ENCODE measurements around the gene AFAP1L2.
A peak's percentile ranks its signal among the peaks of the same experiment; 100 is the strongest.

The AFAP1L2 gene

GRCh38 chr10:114290038-114290437 lies 114.3 kb downstream of the AFAP1L2 start:
- DNase-seq (ENCODE audit: low spot score) = no peak

GRCh38 chr10:114289096-114289436 lies 115.2 kb downstream of the AFAP1L2 start:
- DNase-seq (ENCODE audit: low spot score) = no peak

GRCh38 chr10:114288424-114289095 lies 115.7 kb downstream of the AFAP1L2 start:
- DNase-seq (ENCODE audit: low spot score) = no peak

GRCh38 chr10:114286921-114287320 lies 117.4 kb downstream of the AFAP1L2 start:
- no peak for DNase-seq (ENCODE audit: low spot score)

GRCh38 chr10:114285961-114286441 lies 118.3 kb downstream of the AFAP1L2 start:
- no peak for DNase-seq (ENCODE audit: low spot score)

GRCh38 chr10:114284346-114285071 lies 119.8 kb downstream of the AFAP1L2 start:
- DNase-seq (ENCODE audit: low spot score) = no peak

GRCh38 chr10:114283535-114284234 lies 120.6 kb downstream of the AFAP1L2 start:
- DNase-seq (ENCODE audit: low spot score) = no peak

GRCh38 chr10:114283091-114283490 lies 121.2 kb downstream of the AFAP1L2 start:
- no peak for DNase-seq (ENCODE audit: low spot score)

GRCh38 chr10:114282526-114282925 lies 121.8 kb downstream of the AFAP1L2 start:
- no peak for DNase-seq (ENCODE audit: low spot score)

GRCh38 chr10:114281461-114281860 lies 122.8 kb downstream of the AFAP1L2 start:
- no peak for DNase-seq (ENCODE audit: low spot score)

GRCh38 chr10:114281006-114281405 lies 123.3 kb downstream of the AFAP1L2 start:
- DNase-seq (ENCODE audit: low spot score) = no peak

GRCh38 chr10:114279901-114280644 lies 124.2 kb downstream of the AFAP1L2 start:
- no peak for DNase-seq (ENCODE audit: low spot score)

- DNase-seq (ENCODE audit: low spot score) = no peak
Measured at GRCh38 chr10:114279289-114279688, 125.0 kb downstream of the AFAP1L2 start.

- no peak for DNase-seq (ENCODE audit: low spot score)
Measured at GRCh38 chr10:114278884-114279191, 125.5 kb downstream of the AFAP1L2 start.

GRCh38 chr10:114278140-114278883 lies 126.0 kb downstream of the AFAP1L2 start:
- DNase-seq (ENCODE audit: low spot score) = no peak

- no peak for DNase-seq (ENCODE audit: low spot score)
Measured at GRCh38 chr10:114276671-114277070, 127.6 kb downstream of the AFAP1L2 start.

- DNase-seq (ENCODE audit: low spot score) = no peak
Measured at GRCh38 chr10:114276066-114276465, 128.2 kb downstream of the AFAP1L2 start.

- no peak for DNase-seq (ENCODE audit: low spot score)
Measured at GRCh38 chr10:114274616-114275453, 129.5 kb downstream of the AFAP1L2 start.

GRCh38 chr10:114273910-114274309 lies 130.4 kb downstream of the AFAP1L2 start:
- DNase-seq (ENCODE audit: low spot score) = no peak

- no peak for DNase-seq (ENCODE audit: low spot score)
Measured at GRCh38 chr10:114272696-114273095, 131.6 kb downstream of the AFAP1L2 start.

GRCh38 chr10:114271779-114272167 lies 132.5 kb downstream of the AFAP1L2 start:
- peak; percentile 91 for DNase-seq (ENCODE audit: low spot score)
